GM06990 (cell line): ENCODE data around the gene ATP2B2.

Source experiments
- DNase-seq: peaks from one replicate; pipeline ENCODE4 v3.0.0-alpha.2; 2011; ENCODE audit not compliant: insufficient read length; ENCODE audit errors: extremely low read depth
- H3K27me3 ChIP-seq: replicated peaks from 2 replicates; pipeline ENCODE4 v1.6.0; 2011; ENCODE audit warnings: low read length; ENCODE audit not compliant: control insufficient read depth, insufficient read depth
- H3K36me3 ChIP-seq: 2 replicates; pipeline ENCODE4 v1.5.1; 2011; ENCODE audit warnings: low read length; ENCODE audit not compliant: control insufficient read depth, insufficient read depth
- H3K4me3 ChIP-seq: replicated peaks from 2 replicates; pipeline ENCODE4 v1.5.1; 2011; ENCODE audit warnings: low read depth, mild to moderate bottlenecking, control low read depth, low read length
- TF ChIP-seq, protein P1 (sequence below): IDR thresholded peaks from 2 replicates; pipeline ENCODE4 v1.5.1; 2011; ENCODE audit warnings: low read length, control low read depth, mild to moderate bottlenecking, inconsistent platforms; ENCODE audit not compliant: insufficient read depth, poor library complexity, severe bottlenecking

The ATP2B2 gene

DNA sequence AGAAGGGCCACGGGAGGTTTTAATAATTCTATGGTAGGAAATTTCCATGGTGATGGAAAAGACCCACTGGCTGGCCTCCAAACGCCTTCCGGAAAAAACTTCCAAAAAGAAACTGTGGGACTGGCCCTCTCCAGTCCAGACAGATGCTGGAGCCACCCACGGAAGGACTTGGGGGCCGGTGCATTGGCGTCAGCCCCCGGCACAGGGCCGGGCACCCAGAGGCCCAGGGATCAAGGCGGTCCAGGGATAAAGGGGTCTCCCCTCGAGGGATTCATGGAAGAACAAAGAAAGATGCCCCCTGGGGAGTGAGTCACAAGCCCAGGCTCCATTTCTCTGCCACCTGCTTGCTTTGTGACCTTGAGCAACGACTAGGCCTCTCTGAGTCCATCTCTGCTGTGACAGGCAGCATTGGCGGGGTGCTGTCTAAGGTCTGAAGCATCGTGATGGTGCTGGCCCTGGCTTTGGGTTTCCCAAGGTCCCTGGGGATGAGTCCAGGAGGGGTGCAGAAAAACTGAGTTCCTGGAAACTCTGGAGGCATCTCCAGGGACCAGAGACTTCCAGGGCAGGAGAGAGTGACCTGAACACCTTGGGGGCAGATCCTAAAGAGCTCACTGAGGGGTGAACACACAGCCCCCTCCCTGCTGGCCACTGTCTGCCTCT is 21.6 kb downstream of the ATP2B2 start:
- TF ChIP-seq, protein P1, sequence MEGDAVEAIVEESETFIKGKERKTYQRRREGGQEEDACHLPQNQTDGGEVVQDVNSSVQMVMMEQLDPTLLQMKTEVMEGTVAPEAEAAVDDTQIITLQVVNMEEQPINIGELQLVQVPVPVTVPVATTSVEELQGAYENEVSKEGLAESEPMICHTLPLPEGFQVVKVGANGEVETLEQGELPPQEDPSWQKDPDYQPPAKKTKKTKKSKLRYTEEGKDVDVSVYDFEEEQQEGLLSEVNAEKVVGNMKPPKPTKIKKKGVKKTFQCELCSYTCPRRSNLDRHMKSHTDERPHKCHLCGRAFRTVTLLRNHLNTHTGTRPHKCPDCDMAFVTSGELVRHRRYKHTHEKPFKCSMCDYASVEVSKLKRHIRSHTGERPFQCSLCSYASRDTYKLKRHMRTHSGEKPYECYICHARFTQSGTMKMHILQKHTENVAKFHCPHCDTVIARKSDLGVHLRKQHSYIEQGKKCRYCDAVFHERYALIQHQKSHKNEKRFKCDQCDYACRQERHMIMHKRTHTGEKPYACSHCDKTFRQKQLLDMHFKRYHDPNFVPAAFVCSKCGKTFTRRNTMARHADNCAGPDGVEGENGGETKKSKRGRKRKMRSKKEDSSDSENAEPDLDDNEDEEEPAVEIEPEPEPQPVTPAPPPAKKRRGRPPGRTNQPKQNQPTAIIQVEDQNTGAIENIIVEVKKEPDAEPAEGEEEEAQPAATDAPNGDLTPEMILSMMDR: no peak
- peaks cover 3% of the 10 kb centered on the region for H3K27me3 ChIP-seq
- DNase-seq: no peak
- no peaks in the 10 kb centered on the region for H3K36me3 ChIP-seq
- H3K4me3 ChIP-seq: no peak overlapping the region

DNA sequence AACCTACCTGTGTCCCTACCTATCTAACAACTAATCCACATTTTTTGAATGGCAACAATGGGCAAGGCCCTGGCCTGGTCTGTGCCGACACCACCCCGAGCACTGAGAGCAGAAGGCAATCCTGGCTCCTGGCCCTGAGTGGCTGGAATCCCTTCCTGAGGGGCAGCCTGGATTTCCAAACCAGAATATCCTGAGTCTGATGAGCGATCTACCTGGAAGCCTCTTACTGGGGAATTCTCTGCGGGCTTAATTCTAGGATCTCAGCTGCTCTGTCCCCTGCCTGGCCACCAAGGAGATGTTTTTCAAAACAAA is 22.1 kb downstream of the ATP2B2 start:
- TF ChIP-seq, protein P1: no peak
- Histone ChIP-seq H3K4me3 (no peak overlapping the region), H3K36me3 (no peaks in the 10 kb centered on the region), H3K27me3 (peaks cover 3% of the 10 kb centered on the region)
- DNase-seq: no peak

DNA sequence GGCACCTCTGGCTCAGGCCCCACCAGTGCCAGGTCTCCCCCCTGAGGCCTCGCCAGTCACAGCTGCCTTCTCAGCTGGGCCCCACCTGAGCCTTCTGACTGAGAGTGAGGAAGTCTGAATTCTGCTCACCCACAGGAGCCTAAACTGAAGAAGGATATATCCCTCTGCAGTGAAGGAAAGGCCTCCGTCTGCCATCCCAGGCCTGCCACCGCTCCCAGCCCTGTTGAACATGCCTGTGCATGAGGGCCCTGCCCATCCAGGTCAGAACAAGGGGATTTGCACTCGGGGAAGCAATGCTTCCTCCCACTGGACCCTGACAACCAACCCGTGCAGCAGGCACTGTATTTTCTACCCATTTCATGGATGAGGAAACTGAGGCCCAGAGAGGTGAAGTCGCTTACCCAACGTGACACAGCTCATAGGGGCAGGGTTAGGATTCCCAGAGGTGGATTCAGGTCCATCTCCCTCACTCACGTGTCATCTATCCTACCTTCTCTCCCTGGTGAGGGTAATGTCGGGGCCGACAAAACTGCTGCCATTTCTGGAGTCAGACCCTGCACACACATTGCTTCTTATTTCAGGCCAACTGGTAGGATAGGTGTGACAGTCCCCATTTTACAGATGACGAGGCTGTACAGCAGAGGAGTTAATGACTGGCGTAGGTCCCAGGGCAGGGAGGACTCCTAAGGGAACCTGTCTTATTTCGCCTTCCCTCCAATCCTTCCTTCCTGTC is 22.6 kb downstream of the ATP2B2 start:
- no peaks in the 10 kb centered on the region for H3K36me3 ChIP-seq
- no peak for DNase-seq
- H3K4me3 ChIP-seq: no peak overlapping the region
- peaks cover 3% of the 10 kb centered on the region for H3K27me3 ChIP-seq
- TF ChIP-seq, protein P1: no peak

DNA sequence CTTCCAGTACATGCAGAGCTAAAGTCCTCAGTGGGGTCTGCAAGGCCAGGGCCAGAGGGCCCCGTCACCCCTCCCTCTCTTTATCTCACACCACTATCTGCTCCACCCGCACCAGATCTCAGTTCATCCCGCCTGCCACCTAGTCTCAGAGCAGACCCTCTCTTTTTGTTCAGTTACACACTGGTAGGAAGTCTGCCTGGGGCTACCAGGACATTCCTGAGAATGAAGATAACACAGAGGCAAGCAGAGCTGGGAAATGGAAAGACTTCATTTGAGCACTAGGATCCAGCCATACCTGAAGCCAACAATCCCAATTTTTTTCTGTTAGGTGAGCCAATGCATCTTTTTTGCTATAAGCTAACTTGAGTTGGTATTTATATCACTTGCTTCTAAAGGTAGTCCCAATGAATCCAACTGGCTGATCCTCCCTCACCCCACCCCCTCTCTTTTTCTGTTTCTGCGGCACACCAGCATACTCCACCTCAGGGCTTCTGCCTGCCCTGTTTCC is 24.5 kb downstream of the ATP2B2 start:
- TF ChIP-seq, protein P1: no peak
- no peak for DNase-seq
- Histone ChIP-seq H3K36me3 (no peaks in the 10 kb centered on the region), H3K27me3 (peaks cover 3% of the 10 kb centered on the region), H3K4me3 (no peak overlapping the region)

DNA sequence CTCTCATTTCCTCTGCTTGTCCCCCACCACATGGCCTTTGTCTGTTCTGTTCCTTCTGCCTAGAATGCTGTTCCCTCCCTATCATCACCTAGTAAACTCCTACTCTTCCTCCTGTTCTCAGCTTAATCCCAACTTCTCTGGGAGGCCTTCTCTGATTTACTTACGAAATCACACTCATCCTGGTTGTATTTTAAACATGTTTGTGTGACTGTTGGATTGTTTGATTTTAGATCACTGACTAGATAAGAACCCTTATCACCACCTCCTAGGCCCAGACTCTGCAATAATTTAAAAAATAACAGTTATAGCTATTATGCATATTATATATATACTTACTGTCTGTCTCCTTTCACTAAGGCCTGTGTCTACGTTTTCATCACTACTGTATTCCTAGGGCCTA is 26.1 kb downstream of the ATP2B2 start:
- no peak overlapping the region for H3K4me3 ChIP-seq
- TF ChIP-seq, protein P1: no peak
- DNase-seq: no peak
- H3K27me3 ChIP-seq: peaks cover 3% of the 10 kb centered on the region
- no peaks in the 10 kb centered on the region for H3K36me3 ChIP-seq

DNA sequence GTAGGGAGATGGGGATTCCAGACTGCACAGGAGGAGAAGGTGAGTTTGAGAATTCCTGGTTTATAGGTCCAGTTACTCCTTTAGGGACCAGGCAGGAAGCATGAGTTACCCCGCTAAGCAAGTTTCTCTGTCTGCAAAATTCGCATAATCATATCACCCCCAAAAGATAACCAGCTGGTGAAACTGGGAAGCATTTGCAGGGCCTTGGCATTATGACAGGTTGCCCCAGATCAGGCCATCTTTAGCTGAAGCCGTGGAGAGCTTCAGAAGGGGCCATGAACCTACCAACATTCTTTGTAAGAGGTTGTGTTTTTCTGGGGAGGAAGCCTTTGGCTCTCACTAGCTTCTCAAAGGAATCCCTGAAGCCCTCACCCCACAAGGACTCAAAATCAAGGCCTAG is 29.4 kb downstream of the ATP2B2 start:
- peaks cover 1% of the 10 kb centered on the region; the same call in 1 of the 2 replicates for H3K27me3 ChIP-seq
- TF ChIP-seq, protein P1: no peak

More for the DNA sequence above, 29.4 kb downstream of the ATP2B2 start:
- no peak for DNase-seq
- Histone ChIP-seq H3K4me3 (no peak overlapping the region), H3K36me3 (no peaks in the 10 kb centered on the region)
